A549 (cell line): ENCODE measurements around the gene SNRPA.

Source experiments
- CEBPB ChIP-seq, 2 experiments: fragments of >200 bp in 1 of 2; sonication (Bioruptor Twin) in 1 of 2; formaldehyde crosslinking in 1 of 2; IDR thresholded peaks; 2 replicates each; pipeline ENCODE4 v1.6.1; 2012 to 2016
- CHD2 ChIP-seq: fragments of 150-350 bp; IDR thresholded peaks from 2 replicates; pipeline ENCODE4 v1.6.1; 2014; ENCODE audit warnings: low read length; ENCODE audit not compliant: partially characterized antibody
- CTCF ChIP-seq: fragments of >200 bp; sonication (Bioruptor Twin); formaldehyde crosslinking; IDR thresholded peaks from 3 replicates; pipeline ENCODE4 v1.5.1; 2016
- EP300 ChIP-seq, 2 experiments: fragments of >200 bp; sonication (Bioruptor Twin); formaldehyde crosslinking; IDR thresholded peaks; 2 replicates in 1 of 2; 3 replicates in 1 of 2; pipeline ENCODE4 v1.6.1; 2016 to 2017
- HOXB13 ChIP-seq: fragments of 250-450 bp; sonication (Bioruptor Pico); IDR thresholded peaks from 2 replicates; pipeline ENCODE4 v1.5.0; 2020; ENCODE audit warnings: low read depth, mild to moderate bottlenecking, moderate library complexity
- MAX ChIP-seq: IDR thresholded peaks from 2 replicates; pipeline ENCODE4 v1.6.1; 2012
- POLR2A ChIP-seq: IDR thresholded peaks from 2 replicates; pipeline ENCODE4 v1.6.1; 2012; ENCODE audit warnings: mild to moderate bottlenecking, low read length
- RAD21 ChIP-seq, 2 experiments: fragments of >200 bp in 1 of 2; sonication (Bioruptor Twin) in 1 of 2; formaldehyde crosslinking in 1 of 2; IDR thresholded peaks in 1 of 2; conservative IDR thresholded peaks in 1 of 2; 2 replicates in 1 of 2; 3 replicates in 1 of 2; pipeline ENCODE4 v1.6.1; 2012 to 2018; ENCODE audit warnings: inconsistent platforms in 1 of 2
- REST ChIP-seq: fragments of 200-600 bp; sonication (generic); IDR thresholded peaks from 2 replicates; pipeline ENCODE4 v1.6.1; 2016; ENCODE audit warnings: antibody characterized with exemption, mild to moderate bottlenecking, moderate library complexity
- RFX5 ChIP-seq: fragments of 450-650 bp; IDR thresholded peaks from 2 replicates; pipeline ENCODE4 v1.7.1; 2014; ENCODE audit warnings: antibody characterized with exemption, mild to moderate bottlenecking, moderate library complexity
- ZSCAN20 ChIP-seq: fragments of 250-450 bp; sonication (Bioruptor Pico); IDR thresholded peaks from 2 replicates; pipeline ENCODE4 v1.8.0; 2022; ENCODE audit warnings: mild to moderate bottlenecking, moderate library complexity

- TF ChIP-seq CTCF, result no peak
- TF ChIP-seq HOXB13 (CRISPR knock-in tag), result no peak
- TF ChIP-seq MAX, result no peak
- no peak for TF ChIP-seq REST
- TF ChIP-seq CHD2, result no peak
- no peak for TF ChIP-seq RAD21 (conservative IDR thresholded peaks at IDR 0.05 in 1 of 2, IDR thresholded peaks at IDR 0.05 in 1 of 2)
- TF ChIP-seq ZSCAN20 (CRISPR knock-in tag), result no peak
- no peak for TF ChIP-seq CEBPB (IDR thresholded peaks at IDR 0.05)
- no peak for TF ChIP-seq EP300 (IDR thresholded peaks at IDR 0.05)
- no peak for TF ChIP-seq RFX5
- no peak for TF ChIP-seq POLR2A
These were observed 14.3 kb upstream of the SNRPA start for GRCh38 chr19:40736661-40737060.
